Kidney (tissue), 19 donors: Measurements from ENCODE around the gene RGPD6. TPM values are rescaled to one million over a fixed set of nuclear protein-coding genes. Genes with fewer than 3 reads are reported as not detected.
"Not testable (repeated sequence)": the region's sequence is repeated elsewhere in the genome, so short reads cannot be mapped to it uniquely, and the experiment has no call there.

ENCODE experiments used
- DNase-seq, 5 donors: peaks; one replicate each; pipeline ENCODE4 v3.0.0-alpha.2; 2013 to 2020
- FAIRE-seq: peaks from 2 replicates; lab custom pipeline; 2012; peaks lifted over from hg19 to GRCh38; lab: Jason Lieb, UNC
- H3K27ac ChIP-seq, 2 donors: one replicate each; pipeline ENCODE4 v1.7.0; 2013; ENCODE audit warnings: low read depth in 2 of 2, low read length in 2 of 2, inconsistent platforms in 1 of 2
- H3K27me3 ChIP-seq: one replicate; pipeline ENCODE4 v1.7.1; 2013; ENCODE audit warnings: low read length, inconsistent platforms; ENCODE audit not compliant: control insufficient read depth, insufficient read depth
- H3K36me3 ChIP-seq, 3 donors: one replicate each; pipeline versions ENCODE4 v1.7.0 to v1.7.1; 2013; ENCODE audit warnings: low read length in 3 of 3, control low read depth in 1 of 3, inconsistent platforms in 1 of 3; ENCODE audit not compliant: insufficient read depth in 3 of 3, control insufficient read depth in 2 of 3
- H3K4me1 ChIP-seq, 3 donors: one replicate each; pipeline versions ENCODE4 v1.7.0 to v1.7.1; 2013; ENCODE audit warnings: low read length in 3 of 3, inconsistent platforms in 1 of 3, low read depth in 1 of 3; ENCODE audit not compliant: control insufficient read depth in 2 of 3, insufficient read depth in 2 of 3
- H3K4me3 ChIP-seq, 3 donors: one replicate each; pipeline versions ENCODE4 v1.7.0 to v1.8.1; 2013; ENCODE audit warnings: low read length in 3 of 3, control low read depth in 1 of 3, inconsistent platforms in 1 of 3
- H3K9ac ChIP-seq, 3 donors: one replicate each; pipeline versions ENCODE4 v1.7.0 to v1.7.1; 2013; ENCODE audit warnings: low read length in 3 of 3, control low read depth in 1 of 3, inconsistent platforms in 1 of 3
- H3K9me3 ChIP-seq, 3 donors: one replicate each; pipeline versions ENCODE4 v1.7.0 to v1.7.1; 2013; ENCODE audit warnings: low read length in 3 of 3, control low read depth in 1 of 3, inconsistent platforms in 1 of 3; ENCODE audit not compliant: control insufficient read depth in 2 of 3, insufficient read depth in 1 of 3
- intact Hi-C: fragments of 100-400 bp; cut with DNase I; formaldehyde crosslinking; loops from one replicate; pipeline ENCODE4 v1.11.1; 2022
- long read RNA-seq, 10 donors: library from polyadenylated mRNA in 1 of 10; unstranded in 1 of 10; transcript quantifications; one replicate each; pipeline ENCODE4 v2.0.0 and lab custom pipeline, GENCODE V29; 2021 to 2026
- polyA plus RNA-seq: library from polyadenylated mRNA; stranded (reverse); fragments of 350-450 nt; fragmentation: Illumina TruSeq; extraction: RNeasy Lipid Tissue Mini Kit (QIAGEN cat#74804); gene quantifications from one replicate; pipeline ENCODE4 v1.2.3, GENCODE V29; 2014; ENCODE audit warnings: low read depth, low replicate concordance; ENCODE audit not compliant: insufficient read depth
- total RNA-seq: library from RNA; stranded (reverse); fragmentation: NEBNext Ultra II Directional; extraction: Animal tissue kit (Norgen Biotek cat#: 25700); gene quantifications from one replicate; pipeline ENCODE4 v1.2.1, GENCODE V29; 2021
- donor health status: control.
- donor health status: control.
- donor health status: DM: yes; HTN: yes; CAD: no.
- donor health status: Normal renal cell carcinoma (clear cell type).

RGPD6 gene
- total RNA-seq (19.5 TPM), polyA plus RNA-seq (7.7 TPM)
- long read RNA-seq, donor 1, result 0 reads
- long read RNA-seq, donor 2, result 0 reads
- long read RNA-seq, donor 3, full-length matches to known transcripts, result 1 of 1 reads
- long read RNA-seq, donor 3, partial matches to known transcripts, result 0 of 1 reads
- long read RNA-seq, donor 3, other reads (novel, unspliced or antisense), result 0 of 1 reads
- long read RNA-seq, donor 4, full-length matches to known transcripts, result 1 of 1 reads
- long read RNA-seq, donor 4, partial matches to known transcripts, result 0 of 1 reads
- long read RNA-seq, donor 4, other reads (novel, unspliced or antisense), result 0 of 1 reads
- long read RNA-seq, donor 5, result 0 reads
- long read RNA-seq, donor 6, result 0 reads
- long read RNA-seq, donor 7, partial matches to known transcripts, result 0 of 2 reads
- long read RNA-seq, donor 7, other reads (novel, unspliced or antisense), result 2 of 2 reads
- long read RNA-seq, donor 8, result 0 reads
- long read RNA-seq, donor 9, result 0 reads
- long read RNA-seq, donor 10, result 0 reads

DNA sequence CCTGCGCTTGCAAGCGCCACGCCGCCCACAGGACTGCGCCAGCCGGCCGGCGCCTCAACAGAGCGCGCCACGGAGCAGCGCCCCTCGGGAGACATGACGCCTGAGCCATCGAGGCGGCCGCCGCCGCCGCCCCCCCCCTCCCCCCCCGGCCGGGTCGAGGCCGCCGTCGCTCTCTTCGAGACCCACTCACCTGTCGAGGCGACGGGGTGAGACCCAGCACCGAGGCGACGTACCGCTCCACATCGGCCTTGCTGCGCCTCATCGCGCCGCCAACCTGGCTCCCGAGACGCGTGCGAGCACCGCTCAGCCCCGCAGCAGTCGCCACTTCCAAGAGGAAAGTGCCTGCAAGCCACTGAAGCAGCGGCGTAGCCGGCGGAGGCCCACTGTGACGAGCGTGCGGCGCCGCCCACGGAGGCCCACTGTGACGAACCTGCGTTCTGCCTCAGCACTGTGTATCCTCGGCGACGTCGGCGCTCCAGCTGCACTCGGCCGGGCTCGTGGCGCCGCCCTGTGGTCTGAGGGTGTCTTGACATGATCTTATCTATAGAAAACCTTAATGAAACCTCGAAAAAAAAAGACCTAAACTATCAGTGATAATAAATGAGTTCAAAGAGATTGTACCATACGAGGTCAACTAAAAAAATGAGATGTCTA lies at the start of gene RGPD6:
TSS of gene RGPD6 (minus strand) at position 460 of the 654 bp plus-strand sequence. CDS start at position 262, 198 bp downstream.
- H3K9ac ChIP-seq, H3K36me3 ChIP-seq, H3K27ac ChIP-seq, H3K4me1 ChIP-seq, H3K4me3 ChIP-seq, H3K9me3 ChIP-seq, H3K27me3 ChIP-seq, intact Hi-C loops, DNase-seq: not testable (repeated sequence)
- FAIRE-seq, result peak; percentile 93

DNA sequence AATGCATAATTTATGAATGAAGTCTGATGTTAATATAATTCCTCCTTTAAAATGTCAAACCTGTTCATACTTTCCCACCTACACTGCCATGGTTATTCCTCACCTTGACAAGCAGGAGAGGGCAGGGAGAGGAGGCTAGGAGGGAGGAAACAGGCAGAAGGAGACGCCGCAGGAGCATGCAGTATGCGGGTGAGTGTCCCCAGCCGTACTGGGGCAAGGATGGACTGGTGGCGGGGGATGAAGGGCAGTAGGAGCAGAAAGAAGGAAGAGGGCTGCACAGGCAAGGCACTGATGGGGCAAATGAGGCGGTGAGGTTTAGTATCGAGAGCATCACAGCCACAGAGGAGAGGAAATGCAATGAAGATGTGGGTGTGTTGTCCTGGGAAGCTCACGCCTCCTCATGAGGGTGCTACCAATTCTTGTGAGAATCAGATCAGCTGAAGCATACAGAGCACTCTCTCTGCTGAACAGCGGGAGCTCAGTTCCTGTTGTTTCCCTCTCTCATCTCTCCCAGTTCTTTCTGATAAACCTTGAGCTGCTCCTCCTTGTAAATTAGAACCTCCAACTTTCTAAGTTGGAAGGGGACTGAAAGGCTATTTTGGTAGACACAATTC lies 42.4 kb upstream of the RGPD6 start:
- DNase-seq, H3K27me3 ChIP-seq, H3K36me3 ChIP-seq, H3K9ac ChIP-seq, H3K4me3 ChIP-seq, intact Hi-C loops, H3K4me1 ChIP-seq, H3K9me3 ChIP-seq, H3K27ac ChIP-seq, FAIRE-seq: not testable (repeated sequence)

DNA sequence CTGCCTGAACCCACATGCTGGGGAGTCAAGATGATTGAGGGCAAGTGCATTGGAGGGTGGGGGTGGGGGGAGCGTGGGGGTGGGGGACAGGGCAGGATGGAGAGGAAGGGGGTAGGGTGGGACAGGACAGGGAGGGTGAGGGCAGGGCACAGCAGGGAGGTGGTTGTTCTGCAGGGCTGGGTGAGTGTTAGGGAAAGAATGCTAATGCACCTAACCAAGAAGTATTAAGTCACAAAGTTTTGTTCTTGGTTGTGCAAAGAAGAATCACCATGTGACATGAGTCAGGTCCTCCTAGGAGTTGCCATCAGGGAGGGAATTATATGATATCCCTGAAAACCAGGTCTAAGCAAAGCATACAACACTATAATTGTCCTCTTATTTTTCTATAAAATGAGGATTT lies 36.9 kb upstream of the RGPD6 start:
- H3K27ac ChIP-seq, H3K4me3 ChIP-seq, intact Hi-C loops, FAIRE-seq, H3K4me1 ChIP-seq, H3K9me3 ChIP-seq, H3K36me3 ChIP-seq, DNase-seq, H3K27me3 ChIP-seq, H3K9ac ChIP-seq: not testable (repeated sequence)

DNA sequence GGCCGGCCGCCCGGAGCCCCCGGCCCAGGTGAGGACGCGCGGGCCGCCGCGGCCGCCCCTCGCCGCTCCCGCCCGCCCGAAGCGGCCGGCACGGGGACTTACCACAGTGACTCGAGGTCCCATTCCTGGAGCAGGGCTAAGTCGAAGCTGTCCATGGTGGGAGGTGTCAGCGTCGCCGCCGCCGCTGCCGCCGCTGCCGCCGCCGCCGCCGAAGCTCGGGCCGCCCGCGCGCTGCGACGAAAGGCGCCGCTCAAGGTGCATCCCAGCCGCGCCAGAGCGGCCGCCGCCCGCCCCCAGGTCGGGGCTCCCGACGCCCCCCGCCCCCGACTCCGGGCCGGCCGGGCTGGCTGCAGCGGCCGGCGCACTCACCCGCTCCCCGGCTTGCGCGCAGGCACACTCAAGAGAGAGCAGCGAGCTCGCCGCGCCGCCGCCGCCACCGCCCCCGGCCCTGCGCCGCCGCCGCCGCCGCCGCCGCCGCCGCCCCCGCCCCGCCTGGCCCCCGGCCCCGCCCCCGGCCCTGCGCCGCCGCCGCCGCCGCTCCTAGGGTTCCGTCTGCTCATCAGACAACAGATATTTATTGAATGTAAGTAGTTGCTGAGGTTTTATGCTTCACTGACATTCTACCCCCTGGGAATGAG lies 33.7 kb upstream of the RGPD6 start:
- FAIRE-seq, H3K27ac ChIP-seq, H3K9ac ChIP-seq, H3K9me3 ChIP-seq, H3K36me3 ChIP-seq, H3K27me3 ChIP-seq, H3K4me3 ChIP-seq, intact Hi-C loops, H3K4me1 ChIP-seq: not testable (repeated sequence)
- peak in 1 of 5 donors; percentile 35 for DNase-seq

DNA sequence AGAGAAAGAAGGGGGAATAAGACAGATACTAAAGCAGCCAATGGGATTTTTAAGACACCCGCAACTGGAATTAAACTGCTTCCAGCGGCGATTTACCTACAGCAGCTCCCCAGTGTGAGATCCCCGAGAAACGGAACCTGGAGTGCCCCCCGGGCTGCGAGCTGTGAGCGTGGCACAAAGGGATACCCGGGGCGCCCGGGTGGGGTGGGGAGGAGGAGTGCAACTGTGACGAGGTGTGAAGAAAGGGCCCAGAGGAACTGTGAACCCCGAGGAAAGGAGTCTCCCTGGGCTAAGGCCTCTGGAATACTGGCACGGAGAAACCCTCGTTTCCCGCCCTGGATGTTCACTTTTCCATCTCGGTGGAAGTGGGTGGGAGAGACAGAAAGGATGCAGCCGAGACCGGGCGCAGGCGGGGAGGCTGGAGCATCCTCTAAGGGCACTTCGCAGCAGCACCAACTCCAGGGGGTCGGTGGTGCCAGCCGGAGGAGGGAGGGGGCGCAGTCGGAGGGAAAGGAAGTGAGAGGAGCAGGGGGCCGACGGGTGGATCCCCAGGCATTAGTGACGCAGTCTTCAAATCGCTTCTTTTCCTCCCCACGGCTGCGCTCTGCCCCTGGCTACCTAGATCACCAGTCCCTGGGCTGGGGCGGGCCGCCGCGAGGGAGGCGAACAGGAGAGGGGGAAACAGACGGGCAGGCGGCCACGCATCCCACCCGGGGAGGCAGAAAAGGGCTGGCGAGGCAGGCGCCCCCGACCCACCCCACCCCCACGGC lies 33.0 kb upstream of the RGPD6 start:
- intact Hi-C loops, H3K9ac ChIP-seq, H3K36me3 ChIP-seq, H3K27ac ChIP-seq, H3K27me3 ChIP-seq, H3K4me1 ChIP-seq, DNase-seq, FAIRE-seq, H3K4me3 ChIP-seq, H3K9me3 ChIP-seq: not testable (repeated sequence)

DNA sequence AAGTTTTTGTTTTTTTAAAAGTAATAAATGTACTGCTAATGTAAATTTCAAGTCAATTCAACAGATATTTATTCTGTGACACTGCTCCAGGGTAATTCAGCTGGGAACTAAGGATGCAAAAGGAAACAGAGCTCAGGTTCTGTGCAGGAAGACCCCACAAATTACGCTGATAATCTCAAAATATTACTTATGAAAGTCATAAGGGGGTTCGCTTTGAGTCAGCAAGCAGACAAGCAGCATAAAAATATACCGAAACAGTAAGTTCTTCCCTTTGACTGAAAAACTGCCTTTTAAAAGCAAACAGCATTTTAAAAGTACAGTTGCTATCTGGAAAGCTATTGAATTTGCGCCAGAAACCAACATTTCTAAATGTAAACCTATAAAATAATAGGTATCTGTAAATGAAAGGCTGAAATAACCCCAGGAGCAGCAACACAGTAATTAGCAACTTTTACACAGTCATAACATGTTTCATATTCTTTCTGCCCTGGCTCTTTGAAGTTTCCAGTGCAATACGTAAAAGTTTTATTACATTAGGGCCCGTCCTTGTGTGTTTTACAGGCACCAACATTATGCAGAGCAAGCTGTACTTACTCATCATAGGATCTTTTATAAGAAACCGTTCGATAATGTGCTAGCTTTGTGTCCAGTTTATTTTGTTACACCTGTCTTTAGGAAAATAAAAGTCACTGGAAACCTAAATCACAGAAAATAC lies 31.9 kb upstream of the RGPD6 start:
- FAIRE-seq, H3K27me3 ChIP-seq, H3K4me3 ChIP-seq, H3K9ac ChIP-seq, H3K9me3 ChIP-seq, H3K27ac ChIP-seq, DNase-seq, H3K4me1 ChIP-seq, intact Hi-C loops, H3K36me3 ChIP-seq: not testable (repeated sequence)

DNA sequence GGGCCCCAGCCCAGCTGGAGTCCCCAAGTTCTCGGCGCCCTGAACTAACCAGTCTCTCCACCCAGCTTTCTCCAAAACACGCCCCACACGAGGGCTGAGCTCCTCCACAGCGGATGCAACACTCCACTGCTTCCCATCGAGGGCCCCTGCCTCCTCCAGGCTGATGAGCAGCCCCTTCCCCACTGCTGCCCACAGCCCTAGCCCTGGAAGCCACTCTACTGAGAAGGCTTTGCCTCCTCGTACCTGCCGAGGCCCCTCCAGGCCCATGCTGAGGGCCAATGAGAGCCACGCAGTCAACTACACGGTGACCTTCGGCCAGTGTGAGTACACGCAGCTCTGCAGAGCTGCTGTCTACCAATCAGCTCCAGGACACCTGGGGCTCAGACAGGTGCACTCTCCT lies 28.0 kb upstream of the RGPD6 start:
- not testable (repeated sequence) for FAIRE-seq
- DNase-seq, result peak in 1 of 5 donors; percentile 61

More for the DNA sequence above, 28.0 kb upstream of the RGPD6 start:
- intact Hi-C loops, H3K9ac ChIP-seq, H3K9me3 ChIP-seq, H3K4me3 ChIP-seq, H3K4me1 ChIP-seq, H3K27me3 ChIP-seq, H3K27ac ChIP-seq, H3K36me3 ChIP-seq: not testable (repeated sequence)
